Cardiac muscle cell (in vitro differentiated cells and primary cell): ENCODE measurements around the gene TCF21. TPM values are rescaled to one million over a fixed set of nuclear protein-coding genes. Genes with fewer than 3 reads are reported as not detected.

ENCODE experiments used
- DNase-seq, 2 donors: peaks; one replicate each; pipeline versions ENCODE4 v3.0.0 to v3.0.0-alpha.2; 2010 to 2017; ENCODE audit warnings: low read depth in 1 of 2, low spot score in 1 of 2
- H3K27ac ChIP-seq: fragments of 200-600 bp; sonication (generic); 2 replicates; pipeline ENCODE4 v1.5.1; 2016
- H3K27me3 ChIP-seq: fragments of 200-600 bp; sonication (generic); 2 replicates; pipeline ENCODE4 v1.6.0; 2016; ENCODE audit warnings: control low read depth
- H3K36me3 ChIP-seq: fragments of 200-600 bp; sonication (generic); 2 replicates; pipeline ENCODE4 v1.5.1; 2016; ENCODE audit warnings: control low read depth
- H3K4me1 ChIP-seq: fragments of 200-600 bp; sonication (generic); 2 replicates; pipeline ENCODE4 v1.8.1; 2017; ENCODE audit warnings: low read depth, mild to moderate bottlenecking, mixed run types
- H3K4me3 ChIP-seq: fragments of 200-600 bp; sonication (generic); 2 replicates; pipeline ENCODE4 v1.5.1; 2016; ENCODE audit warnings: mild to moderate bottlenecking
- H3K9me3 ChIP-seq: fragments of 200-600 bp; sonication (generic); 2 replicates; pipeline ENCODE4 v1.5.1; 2017; ENCODE audit warnings: low read depth, mild to moderate bottlenecking, control low read depth
- CTCF ChIP-seq: IDR thresholded peaks from 2 replicates; pipeline ENCODE4 v1.5.1; 2012; ENCODE audit warnings: low read depth, mild to moderate bottlenecking, low read length
- polyA plus RNA-seq: library from polyadenylated mRNA; unstranded; fragments of >200 nt; fragmentation: Nextera tagmentation; extraction: Ambion mirVana; gene quantifications from 2 replicates; pipeline ENCODE4 v1.2.1, GENCODE V29; 2016
- total RNA-seq: library from RNA; depleted of rRNA; stranded (reverse); fragments of >200 nt; gene quantifications from 2 replicates; pipeline ENCODE4 v1.2.3, GENCODE V29; 2016

The TCF21 gene
- 3.7 and 4.9 TPM in 2 replicates for total RNA-seq
- 1.8 and 4.0 TPM in 2 replicates for polyA plus RNA-seq

- Histone ChIP-seq H3K27ac (no peak within 1 kb of the TSS), H3K4me3 (peak within 1 kb of the TSS; percentile 20), H3K9me3 (no peaks in the 10 kb centered on the region), H3K36me3 (no peaks in the 10 kb centered on the region), H3K4me1 (no peaks in the 10 kb centered on the region), H3K27me3 (peaks cover 99% of the 10 kb centered on the region)
- peak in 1 of 2 donors; percentile 85 for DNase-seq
- no peak for TF ChIP-seq CTCF
These were observed at the start of gene TCF21 for GRCh38 chr6:133888929-133889556. Gene TCF21 (plus strand): TSS chr6:133889113. CDS start chr6:133889398, 285 bp downstream.

- Histone ChIP-seq H3K4me3 (no peak overlapping the region), H3K36me3 (no peaks in the 10 kb centered on the region), H3K27me3 (peaks cover 8% of the 10 kb centered on the region), H3K27ac (no peak overlapping the region), H3K9me3 (no peaks in the 10 kb centered on the region), H3K4me1 (no peaks in the 10 kb centered on the region)
- DNase-seq = no peak
- TF ChIP-seq CTCF = no peak
These were observed 47.7 kb upstream of the TCF21 start for GRCh38 chr6:133841176-133841575.

- no peak for TF ChIP-seq CTCF
- H3K4me3 ChIP-seq = no peak overlapping the region
These were observed 45.8 kb upstream of the TCF21 start for GRCh38 chr6:133843098-133843497.

GRCh38 chr6:133844709-133845108 lies 44.2 kb upstream of the TCF21 start:
- H3K4me3 ChIP-seq = no peak overlapping the region
- H3K9me3 ChIP-seq = no peaks in the 10 kb centered on the region
- H3K36me3 ChIP-seq = no peaks in the 10 kb centered on the region
- H3K4me1 ChIP-seq = no peaks in the 10 kb centered on the region
- TF ChIP-seq CTCF = no peak
- peaks cover 5% of the 10 kb centered on the region for H3K27me3 ChIP-seq
- no peak for DNase-seq
- no peak overlapping the region for H3K27ac ChIP-seq

More at GRCh38 chr6:133843098-133843497, 45.8 kb upstream of the TCF21 start:
- peaks cover 5% of the 10 kb centered on the region for H3K27me3 ChIP-seq
- H3K4me1 ChIP-seq = no peaks in the 10 kb centered on the region
- no peaks in the 10 kb centered on the region for H3K36me3 ChIP-seq
- DNase-seq = no peak
- H3K27ac ChIP-seq = no peak overlapping the region
- no peaks in the 10 kb centered on the region for H3K9me3 ChIP-seq

GRCh38 chr6:133854041-133854363 lies 34.9 kb upstream of the TCF21 start:
- no peaks in the 10 kb centered on the region for H3K9me3 ChIP-seq
- no peak for TF ChIP-seq CTCF
- no peak overlapping the region for H3K4me3 ChIP-seq
- H3K27ac ChIP-seq = no peak overlapping the region
- DNase-seq = no peak
- peaks cover 39% of the 10 kb centered on the region for H3K27me3 ChIP-seq
- H3K36me3 ChIP-seq = no peaks in the 10 kb centered on the region
- no peaks in the 10 kb centered on the region for H3K4me1 ChIP-seq
